Heart right ventricle (tissue), 16 donors: Measurements from ENCODE around the gene BICC1. TPM values are rescaled to one million over a fixed set of nuclear protein-coding genes. Genes with fewer than 3 reads are reported as not detected.

Experiments used
- ATAC-seq, 8 donors: fragments of 200-7000 bp; cut with Tn5 transposase; one replicate each; pipeline ENCODE4 v1.9.1; 2020; ENCODE audit warnings: mild to moderate bottlenecking in 8 of 8, moderate library complexity in 8 of 8, moderate number of reproducible peaks in 1 of 8
- DNase-seq, 2 donors: peaks; one replicate each; pipeline ENCODE4 v3.0.0-alpha.2; 2020
- H3K27ac ChIP-seq, 10 donors: fragments of 200-600 bp; sonication (generic) in 2 of 10; one replicate each; pipeline versions ENCODE4 v1.5.0 to v1.8.0; 2020 to 2022; ENCODE audit warnings: mild to moderate bottlenecking in 3 of 10
- H3K27me3 ChIP-seq, 7 donors: fragments of 200-600 bp; one replicate each; pipeline ENCODE4 v1.8.0; 2021 to 2022; ENCODE audit warnings: mild to moderate bottlenecking in 2 of 7
- H3K36me3 ChIP-seq, 9 donors: fragments of 200-600 bp; sonication (generic) in 1 of 9; one replicate each; pipeline versions ENCODE4 v1.5.0 to v1.8.0; 2020 to 2022; ENCODE audit warnings: mild to moderate bottlenecking in 2 of 9
- H3K4me1 ChIP-seq, 9 donors: fragments of 200-600 bp; sonication (generic) in 1 of 9; one replicate each; pipeline versions ENCODE4 v1.5.0 to v1.8.0; 2020 to 2022; ENCODE audit warnings: mild to moderate bottlenecking in 4 of 9
- H3K4me3 ChIP-seq, 10 donors: fragments of 200-600 bp; sonication (generic) in 2 of 10; one replicate each; pipeline versions ENCODE4 v1.5.0 to v1.8.0; 2020 to 2022; ENCODE audit warnings: mild to moderate bottlenecking in 7 of 10, moderate library complexity in 2 of 10
- H3K9me3 ChIP-seq, 11 donors: fragments of 200-600 bp in 10 of 11; sonication (generic) in 2 of 11; one replicate each; pipeline versions ENCODE4 v1.5.0 to v1.8.0; 2013 to 2022; ENCODE audit warnings: mild to moderate bottlenecking in 2 of 11, control low read depth in 1 of 11, moderate library complexity in 1 of 11
- CTCF ChIP-seq, 9 donors: fragments of 200-600 bp; sonication (generic) in 2 of 9; IDR thresholded peaks; one replicate each; pipeline versions ENCODE4 v1.5.0 to v1.8.0; 2021 to 2022; ENCODE audit warnings: antibody characterized with exemption in 9 of 9, mild to moderate bottlenecking in 5 of 9, moderate library complexity in 1 of 9
- WGBS, 2 donors: extraction: QIAGEN DNeasy Blood & Tissue Kit; methylation state at CpG; one replicate each; pipeline ENCODE4 v1.1.7; 2013; ENCODE audit warnings: inconsistent platforms in 1 of 2; 5-methylcytosine and 5-hydroxymethylcytosine counted together
- intact Hi-C, 10 donors: fragments of 100-400 bp; cut with DNase I; formaldehyde crosslinking; loops; one replicate each; pipeline versions ENCODE4 v1.11.1 to v1.14.2; 2022
- polyA plus RNA-seq, 2 donors: library from polyadenylated mRNA; stranded (reverse); fragments of 200-250 nt; gene quantifications; one replicate each; pipeline ENCODE4 v1.2.3, GENCODE V29; 2013
- total RNA-seq, 10 donors: library from RNA; stranded (reverse); fragmentation: NEBNext Ultra II Directional in 3 of 10; extraction: Animal tissue kit (Norgen Biotek cat#: 25700) in 3 of 10; gene quantifications; one replicate each; pipeline versions ENCODE4 v1.2.1 to v1.2.4, GENCODE V29; 2021 to 2023
- donor health status: Arrhythmogenic right ventricular cardiomyopathy.
- donor health status: ischemic (EF 13 %, LVEDD 7.1; RV severe dilation, severe dysfunction).
- donor health status: healthy with polysubstance abuse.
- donor health status: DM: no; HTN: yes; CAD: no.
- donor health status: DM: no; HTN: no; CAD: no.
- donor health status: ischemic (EF 25% LVEDD 6.9; RV normal size, moderate dysfunction).
- donor health status: ischemic (EF 25% LVEDD 5.7; RV mildly dilated, moderate dysfunction).
- donor health status: healthy.
- donor health status: DM: yes; HTN: yes; CAD: no.
- donor health status: Ischemic cardiomyopathy.
- donor health status: ischemic (EF 35%, LVEDD 5.7; RV mildly dilated, moderate dysfunction).
- donor health status: nonischemic (EF 11% LVEDD 7.7; RV severe dilation, severe dysfunction).
- donor health status: DM: yes; HTN: yes; CAD: no.
- donor health status: PGD.
- donor health status: ischemic (EF 29% LVEDD 5.4; RV normal size, mild dysfunction).
- donor health status: nonischemic (EF 23%, LVEDD 6.1; RV moderate dilation, normal function).

Gene BICC1
- total and polyA plus RNA-seq, 12 donors: 1.6 to 9.2 (median 5.0) TPM

GRCh38 chr10:58734116-58734515 lies 221.4 kb downstream of the BICC1 start:
- peaks cover 0 to 15% (median 5%) of the 10 kb centered on the region in 9 donors for H3K4me1 ChIP-seq
- ATAC-seq (no peak), DNase-seq (no peak)
- WGBS, 2 donors: 70 to 74% methylated on average over 5 of the region's 5 CpGs
- H3K36me3 ChIP-seq: no peaks in the 10 kb centered on the region
- H3K27me3 ChIP-seq: no peaks in the 10 kb centered on the region
- no peak for TF ChIP-seq CTCF (IDR thresholded peaks at IDR 0.05)
- peak overlapping the region in 2 of 10 donors; percentile 4 to 38 for H3K27ac ChIP-seq
- intact Hi-C loops: no loop called here
- peaks cover 0 to 24% (median 9%) of the 10 kb centered on the region in 11 donors for H3K9me3 ChIP-seq
- H3K4me3 ChIP-seq: no peak overlapping the region

- H3K27me3 ChIP-seq: no peaks in the 10 kb centered on the region
- H3K4me3 ChIP-seq: no peak overlapping the region
- peaks cover 0 to 15% (median 5%) of the 10 kb centered on the region in 9 donors for H3K4me1 ChIP-seq
- H3K9me3 ChIP-seq: peaks cover 0 to 18% (median 9%) of the 10 kb centered on the region in 11 donors
- DNase-seq (no peak), ATAC-seq (no peak)
- H3K36me3 ChIP-seq: no peaks in the 10 kb centered on the region
- intact Hi-C loops: no loop called here
- TF ChIP-seq CTCF (IDR thresholded peaks at IDR 0.05): no peak
- peak overlapping the region in 1 of 10 donors; percentile 38 for H3K27ac ChIP-seq
Observed at GRCh38 chr10:58734664-58735063, 222.0 kb downstream of the BICC1 start.

- H3K27me3 ChIP-seq: no peaks in the 10 kb centered on the region
- peaks cover 0 to 17% (median 9%) of the 10 kb centered on the region in 11 donors for H3K9me3 ChIP-seq
- H3K36me3 ChIP-seq: no peaks in the 10 kb centered on the region
- no peak for DNase-seq
- H3K27ac ChIP-seq: peak overlapping the region in 1 of 10 donors; percentile 38
- peaks cover 0 to 15% (median 5%) of the 10 kb centered on the region in 9 donors for H3K4me1 ChIP-seq
- peak in 1 of 8 donors; percentile 55 for ATAC-seq
- no peak for TF ChIP-seq CTCF (IDR thresholded peaks at IDR 0.05)
- intact Hi-C loops: no loop called here
- 44 to 54% methylated on average over 7 of the region's 7 CpGs for WGBS, 2 donors
- H3K4me3 ChIP-seq: no peak overlapping the region
Observed at GRCh38 chr10:58735087-58735486, 222.4 kb downstream of the BICC1 start.

GRCh38 chr10:58740620-58741369 lies 228.1 kb downstream of the BICC1 start:
- Histone ChIP-seq H3K27me3 (no peaks in the 10 kb centered on the region), H3K27ac (no peak overlapping the region), H3K4me3 (no peak overlapping the region), H3K9me3 (no peaks in the 10 kb centered on the region), H3K36me3 (no peaks in the 10 kb centered on the region), H3K4me1 (peaks cover 0 to 2% (median 0%) of the 10 kb centered on the region in 9 donors)
- no peak for DNase-seq
- no peak for TF ChIP-seq CTCF (IDR thresholded peaks at IDR 0.05)
- 84 to 89% methylated on average over 11 of the region's 11 CpGs for WGBS, 2 donors
- intact Hi-C loops: no loop called here
- ATAC-seq: peak in 1 of 8 donors; percentile 51
